SK-N-MC (cell line): ENCODE measurements around the gene FAM209A.
"Not testable (repeated sequence)": the region's sequence is repeated elsewhere in the genome, so short reads cannot be mapped to it uniquely, and the experiment has no call there.

ENCODE experiments used
- DNase-seq: peaks from one replicate; pipeline ENCODE4 v3.0.0-alpha.2; 2011; ENCODE audit warnings: low read depth, low spot score
- H3K27ac ChIP-seq: fragments of 200-600 bp; sonication (generic); 2 replicates; pipeline ENCODE4 v1.5.1; 2016; ENCODE audit warnings: mixed run types
- H3K36me3 ChIP-seq: fragments of 200-600 bp; sonication (generic); 2 replicates; pipeline ENCODE4 v1.6.1; 2017; ENCODE audit warnings: antibody characterized with exemption, low read length, mixed read lengths; ENCODE audit not compliant: insufficient read depth
- H3K4me3 ChIP-seq: fragments of 200-600 bp; sonication (generic); 2 replicates; pipeline ENCODE4 v1.5.1; 2016
- H3K9ac ChIP-seq: fragments of 200-600 bp; sonication (generic); 2 replicates; pipeline ENCODE4 v1.8.0; 2017; ENCODE audit warnings: mixed run types, mixed read lengths; ENCODE audit not compliant: insufficient read length
- H3K9me3 ChIP-seq: fragments of 200-600 bp; sonication (generic); 2 replicates; pipeline ENCODE4 v1.6.1; 2017; ENCODE audit warnings: low read depth, mild to moderate bottlenecking, antibody characterized with exemption, low read length, moderate library complexity, mixed read lengths
- EZH2 ChIP-seq: fragments of 200-600 bp; sonication (generic); IDR thresholded peaks from one replicate; pipeline ENCODE4 v1.6.1; 2017; ENCODE audit warnings: antibody characterized with exemption
- FOXP2 ChIP-seq: optimal IDR thresholded peaks from 2 replicates; pipeline ENCODE3; 2011; ENCODE audit warnings: mild to moderate bottlenecking, moderate library complexity; ENCODE audit not compliant: insufficient read depth; ENCODE audit errors: extremely low read length, control extremely low read depth
- POLR2AphosphoS5 ChIP-seq: IDR thresholded peaks from 2 replicates; pipeline ENCODE4 v1.6.1; 2012; ENCODE audit warnings: mild to moderate bottlenecking, low read depth, low read length, borderline replicate concordance

FAM209A gene, protein sequence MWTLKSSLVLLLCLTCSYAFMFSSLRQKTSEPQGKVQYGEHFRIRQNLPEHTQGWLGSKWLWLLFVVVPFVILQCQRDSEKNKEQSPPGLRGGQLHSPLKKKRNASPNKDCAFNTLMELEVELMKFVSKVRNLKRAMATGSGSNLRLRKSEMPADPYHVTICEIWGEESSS

DNA sequence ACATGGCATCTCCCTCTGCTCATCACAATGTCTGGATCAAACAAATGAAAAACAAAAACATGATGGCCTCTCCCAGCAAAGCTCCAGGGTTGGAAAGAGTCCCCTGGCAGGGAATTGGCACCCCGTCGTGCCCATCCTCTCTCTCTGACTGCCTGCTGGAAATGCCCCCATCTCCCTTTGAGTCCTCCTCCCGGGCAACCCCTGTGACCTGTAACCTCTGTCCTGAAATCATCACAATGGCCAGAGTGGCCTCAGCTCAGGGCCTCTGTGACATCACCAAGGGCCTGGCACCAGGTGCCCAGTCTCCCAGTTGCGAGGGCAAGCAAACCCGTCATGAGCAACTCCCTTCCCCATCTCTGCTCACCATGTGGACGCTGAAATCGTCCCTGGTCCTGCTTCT lies at the start of gene FAM209A:
TSS of gene FAM209A (plus strand) at position 301 of the 400 bp plus-strand sequence. CDS start at position 366, 65 bp downstream.
- H3K36me3 ChIP-seq: peaks cover 10% of the 10 kb centered on the region; the same call in 1 of the 2 replicates

GRCh38 chr20:56483970-56484369 lies 40.6 kb upstream of the FAM209A start:
- peaks cover 60% of the 10 kb centered on the region for H3K36me3 ChIP-seq
- no peak for TF ChIP-seq FOXP2
- TF ChIP-seq EZH2: no peak
- TF ChIP-seq POLR2AphosphoS5: no peak
- no peak overlapping the region for H3K4me3 ChIP-seq
- H3K9me3 ChIP-seq: no peaks in the 10 kb centered on the region
- no peak overlapping the region for H3K27ac ChIP-seq
- no peak overlapping the region for H3K9ac ChIP-seq
- no peak for DNase-seq

More for the DNA sequence above, at the start of gene FAM209A:
- not testable (repeated sequence) for H3K27ac ChIP-seq, H3K4me3 ChIP-seq, H3K9me3 ChIP-seq, H3K9ac ChIP-seq, DNase-seq

DNA sequence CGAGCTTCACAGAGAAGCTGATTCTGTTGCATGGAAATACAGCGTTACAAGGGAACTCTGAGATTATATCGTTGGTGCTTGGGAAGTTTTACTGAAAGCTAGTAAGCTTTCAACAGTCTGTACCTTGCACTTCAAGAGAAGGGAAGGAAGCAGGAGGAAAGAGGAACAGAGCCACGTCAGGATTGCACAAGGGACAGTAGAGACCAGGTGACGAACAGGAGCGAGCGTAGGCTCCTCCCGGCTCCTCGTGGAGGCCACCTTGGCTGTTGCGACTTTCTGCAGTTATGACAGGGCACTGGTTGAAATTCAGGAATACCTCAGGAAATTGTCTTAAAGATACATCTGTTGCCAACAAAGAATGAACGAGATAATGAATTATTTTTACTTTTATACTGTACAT lies 37.3 kb upstream of the FAM209A start:
- Histone ChIP-seq H3K4me3 (no peak overlapping the region), H3K9ac (no peak overlapping the region), H3K27ac (no peak overlapping the region), H3K9me3 (no peaks in the 10 kb centered on the region), H3K36me3 (peaks cover 42% of the 10 kb centered on the region; the same call in 1 of the 2 replicates)
- DNase-seq: no peak
- no peak for TF ChIP-seq FOXP2
- TF ChIP-seq EZH2: no peak
- TF ChIP-seq POLR2AphosphoS5: no peak

GRCh38 chr20:56488566-56488965 lies 36.0 kb upstream of the FAM209A start:
- TF ChIP-seq EZH2: no peak
- TF ChIP-seq FOXP2: no peak
- TF ChIP-seq POLR2AphosphoS5: no peak
- no peak overlapping the region for H3K4me3 ChIP-seq
- no peak overlapping the region for H3K27ac ChIP-seq
- no peak overlapping the region for H3K9ac ChIP-seq
- H3K9me3 ChIP-seq: no peaks in the 10 kb centered on the region
- H3K36me3 ChIP-seq: peaks cover 35% of the 10 kb centered on the region; the same call in 1 of the 2 replicates
- no peak for DNase-seq

GRCh38 chr20:56501116-56501515 lies 23.4 kb upstream of the FAM209A start:
- H3K4me3 ChIP-seq: no peak overlapping the region
- peaks cover 17% of the 10 kb centered on the region for H3K36me3 ChIP-seq
- DNase-seq: no peak
- no peak for TF ChIP-seq EZH2
- H3K9me3 ChIP-seq: no peaks in the 10 kb centered on the region
- no peak overlapping the region for H3K27ac ChIP-seq
- no peak overlapping the region for H3K9ac ChIP-seq

GRCh38 chr20:56503916-56504315 lies 20.6 kb upstream of the FAM209A start:
- DNase-seq: no peak
- H3K4me3 ChIP-seq: no peak overlapping the region
- no peak overlapping the region for H3K9ac ChIP-seq
- H3K27ac ChIP-seq: no peak overlapping the region
- no peaks in the 10 kb centered on the region for H3K36me3 ChIP-seq
- TF ChIP-seq POLR2AphosphoS5 (no peak), FOXP2 (no peak), EZH2 (no peak)
- H3K9me3 ChIP-seq: no peaks in the 10 kb centered on the region

- Histone ChIP-seq H3K4me3 (no peak overlapping the region), H3K9me3 (no peaks in the 10 kb centered on the region), H3K9ac (no peak overlapping the region), H3K36me3 (no peaks in the 10 kb centered on the region), H3K27ac (no peak overlapping the region)
- TF ChIP-seq POLR2AphosphoS5 (no peak), FOXP2 (no peak), EZH2 (no peak)
- no peak for DNase-seq
Measured at GRCh38 chr20:56504373-56505005, 20.1 kb upstream of the FAM209A start.

DNA sequence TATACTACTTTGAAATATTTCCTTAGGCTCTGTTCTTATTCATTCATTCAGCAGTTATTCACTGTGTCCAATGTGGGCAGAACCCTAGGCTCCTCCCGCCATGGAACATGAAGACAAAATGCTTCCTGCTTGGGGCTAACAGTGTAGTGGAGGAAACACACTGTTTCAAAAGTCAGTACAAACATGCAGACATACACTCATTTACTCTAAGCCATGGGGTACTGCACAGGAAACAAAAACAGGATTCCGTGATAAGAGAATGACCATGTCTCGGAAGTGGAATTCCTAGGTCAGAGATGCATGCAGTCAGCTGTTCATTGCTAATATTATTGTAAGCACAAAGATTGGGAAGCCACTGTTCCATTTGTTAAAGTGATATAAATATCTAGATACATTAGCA lies 18.4 kb upstream of the FAM209A start:
- TF ChIP-seq POLR2AphosphoS5 (no peak), FOXP2 (no peak), EZH2 (no peak)
- H3K4me3 ChIP-seq: no peak overlapping the region
- DNase-seq: no peak
- no peak overlapping the region for H3K27ac ChIP-seq
- H3K9ac ChIP-seq: no peak overlapping the region
- H3K9me3 ChIP-seq: no peaks in the 10 kb centered on the region
- no peaks in the 10 kb centered on the region for H3K36me3 ChIP-seq

DNA sequence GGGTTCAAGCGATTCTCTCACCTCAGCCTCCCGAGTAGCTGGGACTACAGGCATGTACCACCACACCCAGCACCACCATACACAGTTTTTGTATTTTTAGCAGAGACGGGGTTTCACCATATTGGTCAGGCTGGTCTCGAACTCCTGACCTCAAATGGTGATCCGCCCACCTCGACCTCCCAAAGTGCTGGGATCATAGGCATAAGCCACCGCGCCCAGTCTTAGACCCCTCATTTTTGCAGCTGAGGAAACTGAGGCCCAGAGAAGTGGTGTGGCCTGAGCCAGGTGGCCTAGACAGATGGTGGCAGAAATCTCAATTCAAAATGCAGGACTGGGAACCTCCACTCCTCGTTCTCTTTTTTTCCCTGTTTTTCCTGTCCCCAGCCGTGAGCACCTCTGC lies 12.6 kb upstream of the FAM209A start:
- Histone ChIP-seq H3K9ac (no peak overlapping the region), H3K36me3 (peaks cover 3% of the 10 kb centered on the region; the same call in 1 of the 2 replicates), H3K9me3 (no peaks in the 10 kb centered on the region), H3K27ac (no peak overlapping the region), H3K4me3 (no peak overlapping the region)
- DNase-seq: no peak
- TF ChIP-seq EZH2 (no peak), FOXP2 (no peak), POLR2AphosphoS5 (no peak)
